G401.6 (cell line): Measurements from ENCODE around the gene NEDD4L.

ENCODE experiments used
- FAIRE-seq: peaks from 2 replicates; lab custom pipeline; 2012; peaks lifted over from hg19 to GRCh38; lab: Jason Lieb, UNC

The NEDD4L gene

DNA sequence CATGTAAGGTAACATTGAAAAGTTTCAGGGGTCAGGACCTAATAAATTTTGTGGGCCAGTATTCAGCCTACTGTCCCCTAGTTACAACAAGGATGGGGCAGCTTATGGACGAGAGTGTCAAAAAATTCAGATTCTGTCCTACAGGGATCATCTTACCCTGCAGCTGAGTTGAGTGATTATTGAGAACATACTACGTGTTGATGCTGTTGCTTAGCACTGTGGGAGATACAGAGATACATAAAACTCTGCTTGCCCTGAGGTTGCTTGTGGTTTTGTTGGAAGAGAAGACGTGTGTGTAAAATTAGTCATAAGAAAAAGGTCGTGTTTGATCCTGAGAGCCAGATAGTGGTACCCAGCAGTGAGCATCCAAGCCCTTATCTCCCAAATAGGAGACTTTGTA is 253.2 kb downstream of the NEDD4L start:
- FAIRE-seq, result no peak

DNA sequence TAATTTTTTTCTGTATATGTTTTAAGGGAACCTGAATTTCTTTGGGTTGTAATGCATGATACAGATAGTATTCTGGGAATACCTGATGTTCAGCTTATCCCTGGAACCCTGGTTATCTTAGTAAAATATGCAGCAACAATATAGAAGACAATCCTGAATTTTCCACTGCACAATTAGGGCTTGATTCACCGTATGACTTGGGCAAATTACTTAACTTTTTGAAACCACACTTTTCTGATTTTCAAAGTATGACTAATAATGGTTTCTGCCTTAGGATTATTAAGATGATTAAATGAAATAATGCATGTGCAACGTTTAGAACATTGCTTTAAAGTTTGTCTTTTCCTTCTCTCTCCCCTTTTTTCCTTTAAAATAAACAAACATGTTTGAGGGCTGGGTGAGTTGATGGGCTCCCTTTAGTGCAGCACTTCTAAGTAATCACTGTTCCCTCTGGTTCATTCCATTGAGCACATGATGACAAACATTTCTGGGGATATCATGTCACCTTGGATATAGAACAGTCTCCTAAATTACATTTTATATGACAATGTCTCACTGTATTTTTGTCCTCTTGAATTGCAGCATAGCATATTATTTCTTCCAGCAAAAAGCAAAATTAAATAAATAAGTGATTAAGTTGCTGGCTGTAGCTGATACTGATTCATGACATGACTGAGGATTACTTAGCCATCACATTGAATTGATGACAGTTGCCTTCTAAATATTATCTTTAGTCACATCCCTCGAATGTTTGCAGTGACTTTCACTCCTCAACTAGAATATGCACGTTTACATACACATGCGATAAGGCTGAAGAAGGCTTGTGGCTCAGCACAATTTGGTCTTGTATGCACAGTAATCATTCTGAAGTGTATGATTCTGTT is 254.5 kb downstream of the NEDD4L start:
- no peak for FAIRE-seq

DNA sequence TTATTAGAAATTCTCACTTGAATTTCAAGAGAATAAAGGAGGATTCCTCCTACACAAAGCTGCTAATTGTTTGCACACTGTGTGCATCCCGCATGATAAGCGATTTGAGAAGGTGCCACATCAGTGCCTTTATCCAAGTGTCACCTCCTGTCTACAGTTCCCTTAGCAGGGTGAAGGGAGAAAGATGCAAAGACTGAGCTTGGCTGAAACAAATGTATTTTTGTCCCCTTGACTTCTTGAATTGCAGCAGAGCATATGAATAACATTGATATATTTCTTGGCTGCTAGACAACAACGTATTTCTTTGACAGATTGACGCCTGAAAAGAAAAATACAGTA is 255.1 kb downstream of the NEDD4L start:
- no peak for FAIRE-seq

DNA sequence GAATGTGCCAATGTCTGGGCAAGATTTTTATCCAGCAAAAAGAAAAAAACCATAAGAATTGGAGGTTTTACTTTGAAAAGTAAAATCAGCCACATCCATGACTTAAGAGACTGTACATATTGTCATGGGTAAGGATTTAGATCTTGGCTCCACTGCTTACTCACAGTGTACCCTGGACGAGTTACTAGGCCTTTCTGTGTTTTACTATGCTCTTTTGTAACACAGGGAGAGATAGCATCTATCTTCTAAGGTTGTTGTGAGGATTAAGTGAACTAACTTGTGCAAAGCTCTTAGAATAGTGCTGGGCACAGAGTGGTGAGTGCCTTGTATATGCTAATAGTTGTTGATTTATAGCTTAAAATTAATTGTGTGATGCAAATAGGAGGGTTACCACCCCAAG is 255.9 kb downstream of the NEDD4L start:
- FAIRE-seq, result no peak

DNA sequence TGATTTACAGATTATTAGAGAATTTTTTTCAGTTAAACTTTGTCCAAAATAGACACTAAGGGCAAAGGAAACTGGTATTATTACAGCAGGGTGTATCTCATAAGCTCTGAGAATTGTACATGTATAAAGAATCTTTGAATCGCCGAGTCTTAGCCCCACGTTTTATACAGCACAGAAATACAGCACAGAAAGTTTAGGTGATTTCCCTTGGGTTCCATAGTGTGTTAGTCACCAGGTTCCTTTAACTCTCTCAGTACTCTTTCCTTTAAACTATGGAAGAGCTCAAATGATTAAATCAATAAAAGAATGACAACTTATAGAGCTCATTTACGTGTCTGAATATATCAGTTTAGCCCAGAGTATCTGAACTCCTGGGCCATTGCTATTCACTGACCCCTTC is 256.8 kb downstream of the NEDD4L start:
- no peak for FAIRE-seq

DNA sequence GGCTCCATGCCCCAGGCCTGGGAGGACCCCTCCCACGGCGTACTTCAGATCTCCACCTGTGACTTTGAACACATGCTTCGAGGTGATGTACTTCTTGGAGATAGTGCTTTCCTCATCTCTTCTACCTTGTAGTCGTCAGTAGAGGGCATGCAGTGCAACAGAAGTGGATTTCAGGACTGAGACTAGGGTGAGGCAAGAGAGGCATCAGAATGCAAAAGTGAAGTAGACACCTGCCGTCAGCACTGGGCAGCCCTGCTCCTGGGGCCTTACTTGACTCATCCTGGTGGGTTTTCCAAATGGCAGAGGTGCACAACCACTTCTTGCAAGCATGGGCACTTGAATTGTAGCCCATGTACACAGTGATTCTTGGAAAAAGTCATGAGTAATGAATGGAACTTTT is 258.8 kb downstream of the NEDD4L start:
- FAIRE-seq, result no peak

DNA sequence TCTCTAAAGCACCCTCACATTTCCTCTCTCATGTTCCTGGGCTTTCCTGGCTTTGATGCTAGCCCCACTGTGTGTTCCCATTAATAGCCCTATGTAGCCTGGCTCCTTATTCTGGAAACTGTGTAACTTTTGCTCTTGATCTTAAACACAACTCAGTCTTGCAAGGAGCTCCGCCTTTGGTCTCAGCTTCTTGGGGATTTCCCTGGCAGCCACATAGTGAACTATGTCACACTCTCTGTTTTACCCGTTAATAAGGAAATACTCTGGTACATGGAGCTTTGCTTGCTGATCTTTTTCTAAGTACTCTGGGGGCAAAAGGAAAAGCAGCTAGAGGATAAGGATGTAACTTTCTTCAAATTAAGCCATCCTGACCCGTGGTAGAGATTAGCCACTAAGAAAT is 259.3 kb downstream of the NEDD4L start:
- no peak for FAIRE-seq

DNA sequence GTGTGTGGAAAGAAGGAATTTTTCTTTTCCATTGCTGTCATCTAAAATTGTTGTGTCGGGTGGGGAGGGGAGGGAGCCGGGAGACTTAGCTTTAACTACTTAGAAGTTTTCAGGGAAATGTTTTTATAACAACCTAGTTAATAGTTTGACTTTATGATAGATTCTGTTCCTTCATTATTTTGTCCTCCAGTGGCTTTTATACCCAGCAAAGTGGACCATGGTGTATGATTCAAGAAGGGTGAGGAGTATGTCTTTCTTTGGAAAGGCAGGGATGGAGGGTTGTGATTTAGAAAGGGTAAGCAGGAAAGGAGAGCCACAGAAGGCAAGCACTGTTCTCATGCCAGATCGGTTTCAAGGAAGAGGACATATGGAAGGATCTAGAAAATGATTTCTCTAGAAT is 261.8 kb downstream of the NEDD4L start:
- FAIRE-seq, result no peak

DNA sequence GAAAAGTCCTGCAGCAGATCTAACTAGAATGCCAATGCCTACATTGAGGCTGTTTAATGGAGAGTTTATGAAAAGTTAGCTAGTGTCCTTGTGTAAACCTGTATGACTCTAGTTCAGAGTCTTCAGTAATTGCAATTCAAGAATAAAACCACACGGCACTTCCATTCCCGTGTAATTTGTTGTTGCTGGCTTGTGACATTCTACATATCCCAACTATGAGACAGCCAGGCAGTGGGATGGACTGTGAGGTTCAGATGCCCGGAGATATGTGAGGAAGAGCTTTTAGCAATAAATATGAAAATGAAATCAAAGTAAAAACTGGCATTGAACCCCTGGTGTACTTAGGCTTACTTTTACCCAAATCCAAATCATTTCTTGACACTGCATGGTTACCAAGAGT is 263.4 kb downstream of the NEDD4L start:
- FAIRE-seq, result no peak

DNA sequence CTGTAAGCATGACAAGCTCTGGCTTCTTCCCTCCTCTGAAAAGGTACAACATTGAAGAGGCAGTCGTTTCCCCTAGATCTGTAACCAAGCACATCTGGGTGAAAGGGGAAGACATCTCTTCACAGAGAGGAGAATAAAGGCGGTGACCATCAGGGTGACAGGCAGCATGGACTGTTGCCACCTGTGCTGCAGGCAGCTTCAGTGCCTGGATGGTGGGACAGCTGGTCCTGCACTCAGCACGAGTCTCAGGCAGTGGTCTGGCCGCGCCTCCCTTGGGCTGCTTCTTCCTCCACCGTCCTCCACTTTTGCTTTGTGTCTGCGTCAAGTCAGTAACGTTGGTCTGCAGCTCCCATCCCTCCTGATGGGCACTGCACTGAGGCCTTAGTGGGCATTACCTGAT is 264.4 kb downstream of the NEDD4L start:
- FAIRE-seq, result no peak

DNA sequence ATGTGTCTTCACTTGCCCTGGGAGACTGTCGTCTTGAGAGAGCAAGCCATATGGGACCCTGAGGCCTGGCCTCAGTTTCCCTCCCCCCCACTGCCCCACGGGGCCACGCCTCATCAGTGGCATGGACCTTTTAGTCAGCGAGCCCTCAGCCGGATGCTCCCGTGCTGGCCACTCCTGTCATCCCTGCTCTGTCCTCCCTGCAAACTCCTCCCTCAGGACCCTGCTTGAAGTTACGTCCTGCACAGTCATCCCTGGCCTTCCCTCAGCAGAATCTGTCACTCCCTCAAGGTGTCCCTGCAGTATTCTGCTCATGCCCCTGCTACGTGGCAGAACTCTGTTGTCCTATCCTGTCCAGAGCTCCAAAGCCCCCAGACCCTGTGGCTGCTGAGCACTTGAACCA is 265.1 kb downstream of the NEDD4L start:
- FAIRE-seq, result no peak

DNA sequence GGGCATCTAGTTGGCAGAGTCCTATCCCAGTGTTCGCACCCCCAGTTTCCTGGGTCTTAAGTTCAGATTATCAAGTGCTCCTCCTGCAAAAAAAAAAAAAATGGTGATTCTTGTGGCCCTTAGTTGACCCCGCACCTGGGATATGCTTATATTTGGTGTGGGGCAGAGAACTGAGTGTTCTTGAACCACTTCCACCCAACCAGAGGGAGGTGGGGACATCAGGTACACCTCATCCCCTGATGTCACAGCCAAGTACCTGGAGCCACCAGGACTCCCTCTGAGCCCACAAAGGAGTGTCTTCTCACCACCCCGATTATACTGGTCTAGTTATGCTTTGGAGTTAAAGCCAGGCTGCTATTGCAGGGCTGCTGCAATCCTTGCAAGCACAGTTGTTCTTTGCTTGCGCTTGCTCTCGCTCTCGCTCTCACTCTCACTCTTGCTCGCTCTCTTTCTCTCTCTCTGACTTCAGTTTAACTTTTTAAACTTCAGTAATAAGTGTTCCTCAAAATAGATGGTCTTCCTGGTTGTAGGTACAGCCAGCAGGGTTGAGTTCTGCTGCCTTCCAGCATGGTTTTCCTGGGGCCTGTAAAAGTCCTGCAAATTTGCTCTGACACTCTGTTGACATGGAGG is 265.7 kb downstream of the NEDD4L start:
- no peak for FAIRE-seq

DNA sequence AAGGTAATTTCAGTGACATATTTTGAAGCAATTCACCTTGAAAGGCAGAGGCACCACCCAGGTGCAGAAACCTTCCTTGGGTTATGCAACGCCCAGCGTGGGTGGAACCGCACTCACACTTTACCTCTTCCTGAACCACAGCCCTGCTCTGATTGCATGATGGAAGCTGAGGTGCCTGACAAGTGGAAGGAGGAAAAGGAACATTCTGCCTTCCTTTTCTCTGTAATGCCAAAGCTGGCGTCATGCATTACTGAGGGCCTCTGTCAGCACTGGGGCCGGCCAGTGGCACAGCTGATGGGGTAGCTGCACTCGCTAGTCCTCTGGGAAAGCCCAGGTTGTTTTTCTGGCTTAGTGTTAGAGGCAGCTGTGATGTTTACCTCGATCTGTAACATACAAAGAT is 266.5 kb downstream of the NEDD4L start:
- FAIRE-seq, result no peak

DNA sequence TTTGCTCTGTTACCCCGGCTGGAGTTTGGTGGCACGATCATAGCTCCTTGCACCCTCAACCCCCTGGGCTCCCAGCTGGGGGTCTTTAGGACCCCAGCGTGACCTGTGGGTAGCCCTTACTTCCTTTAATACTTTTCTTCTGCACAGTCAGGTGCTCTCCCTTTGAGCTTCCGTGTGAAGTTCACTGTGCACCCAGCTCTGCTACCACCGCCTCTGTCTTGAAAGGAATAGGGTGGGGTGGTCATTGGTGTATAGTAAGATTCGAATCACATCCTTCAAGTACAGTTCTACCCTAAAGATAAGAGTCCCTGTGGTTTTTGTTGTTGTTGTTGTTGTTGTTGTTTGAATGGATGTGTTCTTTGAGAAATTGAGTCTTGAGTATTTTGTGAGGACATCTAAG is 267.4 kb downstream of the NEDD4L start:
- FAIRE-seq, result no peak

DNA sequence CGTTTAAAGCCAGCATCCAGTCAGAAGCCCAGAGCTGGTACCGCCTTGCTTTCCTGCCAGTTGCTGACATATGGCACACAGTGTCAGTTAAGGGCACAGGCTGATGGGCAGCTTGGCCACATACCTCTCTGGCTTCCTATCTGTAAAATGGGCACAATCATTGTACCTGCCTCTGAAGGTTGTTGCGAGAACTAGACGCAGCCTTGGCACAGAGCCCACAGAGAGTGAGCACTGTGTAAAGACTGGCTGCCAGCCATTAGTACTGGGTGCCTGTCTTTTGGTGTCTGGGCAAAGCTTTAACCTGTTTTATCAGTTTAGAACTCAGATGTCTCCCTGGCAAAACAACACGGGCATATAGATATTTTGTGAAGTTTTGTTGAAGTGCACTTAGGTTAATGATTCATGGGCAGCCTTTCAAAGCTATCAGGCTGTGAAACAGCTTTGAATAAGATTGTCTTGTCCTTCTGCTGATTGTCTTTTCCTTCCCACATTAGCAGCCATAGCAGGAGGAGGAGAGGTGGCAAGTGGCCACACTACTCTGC is 269.5 kb downstream of the NEDD4L start:
- no peak for FAIRE-seq

DNA sequence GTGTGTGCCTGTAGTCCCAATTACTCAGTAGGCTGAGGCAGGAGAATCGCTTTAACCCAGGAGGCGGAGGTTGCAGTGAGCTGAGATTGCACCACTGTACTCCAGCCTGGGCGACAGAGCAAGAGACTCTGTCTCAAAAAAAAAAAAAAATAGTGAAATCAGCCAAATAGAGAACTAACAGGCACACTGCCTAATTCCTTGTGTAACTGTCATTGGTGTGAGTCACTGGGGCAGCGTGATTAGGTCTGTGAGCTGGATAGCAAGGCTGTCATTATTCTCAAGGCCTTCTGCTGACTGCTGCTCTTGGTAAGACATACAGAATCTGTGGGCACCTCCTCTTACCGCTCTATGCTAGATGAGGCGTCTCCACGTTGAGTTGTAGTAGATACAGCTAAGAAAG is 270.3 kb downstream of the NEDD4L start:
- no peak for FAIRE-seq

DNA sequence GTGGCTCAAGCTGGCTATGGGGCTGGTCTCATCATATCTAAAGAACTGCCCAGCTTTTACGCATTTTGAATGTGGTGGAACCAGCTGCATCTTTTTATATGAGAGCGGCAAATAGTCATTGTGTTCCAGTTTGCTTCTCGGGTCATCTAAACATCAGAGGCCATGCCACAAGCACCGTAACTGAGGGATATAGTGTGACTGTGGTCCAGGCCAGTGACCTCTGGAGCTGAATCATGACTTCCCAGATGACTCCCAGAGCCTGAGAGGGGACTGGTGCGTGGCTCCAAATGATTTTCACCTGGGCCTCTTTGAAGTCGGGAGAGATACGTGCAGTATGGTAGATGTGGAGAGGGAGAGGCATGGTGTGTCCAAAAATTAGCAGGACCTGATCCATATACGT is 271.0 kb downstream of the NEDD4L start:
- no peak for FAIRE-seq

DNA sequence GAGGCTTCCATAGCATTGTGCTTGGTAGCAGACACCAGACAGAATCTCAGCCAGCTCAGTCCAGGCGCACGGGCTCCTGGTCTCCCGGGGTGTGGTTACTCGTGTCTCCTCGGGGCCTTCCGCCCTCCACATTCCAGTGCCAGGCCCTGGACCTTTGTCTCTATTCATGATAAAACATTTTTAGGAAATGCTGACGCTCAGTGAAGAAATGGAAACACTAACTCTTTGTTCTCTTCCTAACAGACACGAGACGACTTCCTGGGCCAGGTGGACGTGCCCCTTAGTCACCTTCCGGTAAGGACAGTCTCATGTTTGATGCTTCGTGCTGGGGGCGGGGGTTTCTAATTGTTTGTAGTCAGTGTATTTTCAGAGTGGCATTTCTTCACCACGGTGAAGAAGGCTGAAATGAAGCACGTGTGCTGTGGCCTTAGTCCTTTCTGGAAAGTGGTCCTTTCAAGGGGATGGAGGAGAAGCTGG is 271.8 kb downstream of the NEDD4L start:
- FAIRE-seq, result no peak

DNA sequence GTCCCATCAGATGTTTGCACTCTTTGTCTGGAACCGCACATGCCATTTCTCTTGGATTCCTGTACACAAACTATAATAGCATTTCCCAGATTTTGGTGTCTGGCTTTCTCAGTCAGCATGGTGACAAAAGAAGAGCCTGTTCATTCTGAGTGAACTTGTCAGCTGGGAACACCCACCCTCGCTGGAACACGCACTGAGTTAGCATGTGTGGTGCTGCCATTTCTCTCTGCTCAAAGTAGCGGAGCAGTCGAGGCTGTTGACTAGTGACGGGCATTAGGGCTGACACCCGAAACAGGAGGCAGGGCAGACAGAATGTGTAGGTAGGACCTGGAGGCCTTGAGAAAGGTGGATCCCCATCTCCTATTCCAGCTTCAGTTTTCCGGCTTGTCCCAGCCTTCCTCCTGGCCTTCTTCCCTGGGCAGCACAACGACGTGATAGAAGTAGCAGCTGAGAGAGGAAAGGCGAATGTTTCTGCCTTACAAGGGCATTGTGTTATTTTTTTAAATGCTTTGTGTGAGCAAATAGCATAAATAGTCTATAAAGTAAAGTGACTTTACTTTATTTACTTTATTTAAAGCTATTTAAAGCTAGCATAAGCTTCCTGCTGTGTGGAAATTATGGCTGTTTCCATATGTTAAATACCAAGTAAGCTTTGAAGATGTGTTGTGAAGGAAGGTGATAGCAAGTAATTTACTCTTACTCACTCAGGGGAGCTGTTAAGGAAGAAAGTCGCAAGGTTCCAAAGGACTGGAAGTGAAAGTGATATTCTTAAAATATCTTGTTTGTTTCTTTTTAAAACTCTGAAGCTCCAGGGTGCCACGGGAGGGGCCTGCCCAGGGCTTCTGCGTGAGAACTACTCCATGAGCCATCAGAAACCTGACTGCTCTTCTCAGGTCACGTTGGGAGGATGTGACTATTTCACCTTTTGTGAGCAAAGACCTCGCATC is 272.6 kb downstream of the NEDD4L start:
- no peak for FAIRE-seq

DNA sequence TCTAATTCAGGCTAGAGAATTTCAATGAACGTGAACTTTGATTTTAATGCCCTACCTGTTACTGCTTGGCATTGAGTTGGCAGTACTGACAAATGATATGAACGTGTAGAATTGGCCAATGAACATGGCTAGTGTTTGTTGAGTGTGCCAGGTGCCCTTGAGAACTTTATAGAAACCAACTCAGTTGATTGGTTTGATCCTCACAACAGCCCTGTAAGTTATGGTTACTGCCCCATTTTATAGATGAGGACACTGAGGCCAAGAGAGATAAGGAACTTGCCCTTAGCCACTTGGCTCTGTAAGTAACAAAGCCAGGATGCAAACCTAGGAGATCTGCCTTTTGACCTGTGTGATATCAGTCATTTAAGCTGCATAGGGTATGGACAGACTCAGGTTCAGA is 275.7 kb downstream of the NEDD4L start:
- FAIRE-seq, result no peak

DNA sequence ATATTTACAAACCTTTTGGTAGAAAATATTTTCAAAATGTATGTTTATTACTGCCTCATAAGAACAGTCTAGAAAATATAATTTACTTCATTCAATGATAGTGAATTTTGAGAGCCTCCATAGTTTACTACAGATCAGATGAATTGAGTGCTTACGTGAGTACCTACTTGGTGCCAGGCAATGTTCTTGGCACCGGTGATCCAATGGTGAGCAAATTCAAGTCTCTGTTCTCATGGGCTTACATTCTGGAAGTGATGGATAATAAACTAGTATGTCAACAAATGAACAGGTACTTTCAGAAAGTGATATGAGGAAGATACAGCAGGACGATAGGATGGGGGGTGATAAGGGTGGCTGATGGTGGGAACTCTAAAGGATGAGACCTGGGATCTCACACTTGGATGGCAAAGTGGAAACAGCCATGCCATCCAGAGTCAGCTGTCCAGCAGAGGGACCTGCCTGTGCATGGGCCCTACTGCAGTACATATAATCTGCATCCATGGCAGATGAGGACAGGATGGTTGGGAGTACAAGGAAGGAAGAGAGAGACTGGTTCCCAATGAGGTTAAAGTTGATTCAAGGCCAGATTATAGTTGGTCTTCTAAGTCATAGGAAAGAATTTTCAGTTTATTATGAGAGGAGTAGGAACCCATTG is 277.0 kb downstream of the NEDD4L start:
- no peak for FAIRE-seq

DNA sequence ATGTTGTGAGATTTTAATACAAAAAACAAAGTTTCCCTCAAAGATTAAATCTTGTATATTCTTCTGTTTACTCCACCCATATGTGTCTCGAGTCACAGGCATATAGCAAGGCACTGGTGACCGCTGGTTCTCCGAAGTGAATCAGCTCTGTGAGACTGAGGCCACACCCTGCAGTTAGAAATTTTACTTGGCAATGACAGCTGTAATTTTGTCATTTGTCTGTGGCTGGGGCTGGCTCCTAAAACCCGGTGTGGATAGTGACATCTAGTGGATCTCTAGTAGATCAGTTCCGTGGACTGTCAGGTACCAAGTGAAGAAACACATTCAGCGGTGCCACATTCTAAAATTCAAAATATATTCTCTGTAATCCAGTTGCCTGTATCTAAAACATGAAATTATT is 278.0 kb downstream of the NEDD4L start:
- no peak for FAIRE-seq
